ENCODE results near the gene NPAS3. TPM values are rescaled to one million over a fixed set of nuclear protein-coding genes. Genes with fewer than 3 reads are reported as not detected.

Gene NPAS3
- total and polyA plus RNA-seq, 7 donors: 0.36 to 6.4 (median 4.6) TPM; not detected in 2

GRCh38 chr14:33449268-33449667 lies 510.6 kb downstream of the NPAS3 start:
- no peak overlapping the region for H3K4me3 ChIP-seq
- WGBS, 2 donors: 57 to 76% methylated on average over 2 of the region's 2 CpGs
- intact Hi-C loops (cut with DNase I): no loop called here
- no peaks in the 10 kb centered on the region for H3K27me3 ChIP-seq
- H3K9me3 ChIP-seq: no peaks in the 10 kb centered on the region
- TF ChIP-seq CTCF (IDR thresholded peaks at IDR 0.05) (no peak), POLR2AphosphoS5 (IDR thresholded peaks at IDR 0.05) (no peak), POLR2A (IDR thresholded peaks at IDR 0.05) (no peak), EP300 (IDR thresholded peaks at IDR 0.05) (no peak)
- H3K36me3 ChIP-seq: no peaks in the 10 kb centered on the region
- no peak for DNase-seq
- no peak overlapping the region for H3K27ac ChIP-seq
- peaks cover 0 to 51% (median 43%) of the 10 kb centered on the region in 4 donors for H3K4me1 ChIP-seq

- H3K27ac ChIP-seq: no peak overlapping the region
- H3K4me1 ChIP-seq: peaks cover 0 to 57% (median 49%) of the 10 kb centered on the region in 4 donors
- no peaks in the 10 kb centered on the region for H3K27me3 ChIP-seq
- 86 to 93% methylated on average over 11 of the region's 11 CpGs for WGBS, 2 donors
- no peak for DNase-seq
- TF ChIP-seq CTCF (IDR thresholded peaks at IDR 0.05) (no peak), POLR2A (IDR thresholded peaks at IDR 0.05) (no peak), EP300 (IDR thresholded peaks at IDR 0.05) (no peak), POLR2AphosphoS5 (IDR thresholded peaks at IDR 0.05) (no peak)
- no peak overlapping the region for H3K4me3 ChIP-seq
- intact Hi-C loops (cut with DNase I): loop anchor here (10.0 kb wide), 1 partner anchor 745 kb away; no protein-coding TSS in a partner anchor
- no peaks in the 10 kb centered on the region for H3K9me3 ChIP-seq
- H3K36me3 ChIP-seq: no peaks in the 10 kb centered on the region
Observed at GRCh38 chr14:33449703-33450395, 511.2 kb downstream of the NPAS3 start.

- intact Hi-C loops (cut with DNase I): loop anchor here (10.0 kb wide), 1 partner anchor 746 kb away; no protein-coding TSS in a partner anchor
- no peaks in the 10 kb centered on the region for H3K9me3 ChIP-seq
- peaks cover 0 to 62% (median 54%) of the 10 kb centered on the region in 4 donors for H3K4me1 ChIP-seq
- no peaks in the 10 kb centered on the region for H3K27me3 ChIP-seq
- 82 to 89% methylated on average over 2 of the region's 2 CpGs for WGBS, 2 donors
- H3K27ac ChIP-seq: peak overlapping the region in 1 of 4 donors; percentile 38
- TF ChIP-seq POLR2A (IDR thresholded peaks at IDR 0.05) (no peak), POLR2AphosphoS5 (IDR thresholded peaks at IDR 0.05) (no peak), CTCF (IDR thresholded peaks at IDR 0.05) (no peak), EP300 (IDR thresholded peaks at IDR 0.05) (no peak)
- no peak for DNase-seq
- no peaks in the 10 kb centered on the region for H3K36me3 ChIP-seq
- H3K4me3 ChIP-seq: no peak overlapping the region
Observed at GRCh38 chr14:33450416-33450815, 511.7 kb downstream of the NPAS3 start.

GRCh38 chr14:33451211-33451610 lies 512.5 kb downstream of the NPAS3 start:
- intact Hi-C loops (cut with DNase I): loop anchor here (10.0 kb wide), 1 partner anchor 746 kb away; no protein-coding TSS in a partner anchor
- 34 to 70% methylated on average over 3 of the region's 3 CpGs for WGBS, 2 donors
- Histone ChIP-seq H3K4me3 (no peak overlapping the region), H3K36me3 (no peaks in the 10 kb centered on the region), H3K9me3 (no peaks in the 10 kb centered on the region), H3K27ac (peak overlapping the region in 3 of 4 donors; percentile 5 to 39 (median 38)), H3K27me3 (no peaks in the 10 kb centered on the region), H3K4me1 (peaks cover 0 to 68% (median 54%) of the 10 kb centered on the region in 4 donors)
- TF ChIP-seq POLR2A (IDR thresholded peaks at IDR 0.05) (no peak), POLR2AphosphoS5 (IDR thresholded peaks at IDR 0.05) (peak in 1 of 4 donors; percentile 6)
- no peak for DNase-seq

GRCh38 chr14:33452995-33453394 lies 514.3 kb downstream of the NPAS3 start:
- 94 to 96% methylated on average over 3 of the region's 3 CpGs for WGBS, 2 donors
- TF ChIP-seq EP300 (IDR thresholded peaks at IDR 0.05) (no peak), POLR2AphosphoS5 (IDR thresholded peaks at IDR 0.05) (no peak), POLR2A (IDR thresholded peaks at IDR 0.05) (no peak), CTCF (IDR thresholded peaks at IDR 0.05) (no peak)

More at GRCh38 chr14:33452995-33453394, 514.3 kb downstream of the NPAS3 start:
- intact Hi-C loops (cut with DNase I): loop anchor here (10.0 kb wide), 1 partner anchor 748 kb away; no protein-coding TSS in a partner anchor
- Histone ChIP-seq H3K4me3 (no peak overlapping the region), H3K4me1 (peaks cover 0 to 76% (median 57%) of the 10 kb centered on the region in 4 donors), H3K27me3 (no peaks in the 10 kb centered on the region), H3K9me3 (no peaks in the 10 kb centered on the region), H3K36me3 (no peaks in the 10 kb centered on the region), H3K27ac (no peak overlapping the region)
- DNase-seq: no peak

Data from sigmoid colon (tissue), 7 donors.